ENCODE measurements around the gene F10. TPM values are rescaled to one million over a fixed set of nuclear protein-coding genes. Genes with fewer than 3 reads are reported as not detected.

Gene F10
- total RNA-seq, 1 experiment from 2014 or later, result 0.18 TPM

GRCh38 chr13:113187263-113187669 is 64.7 kb downstream of the F10 start:
- ATAC-seq, result peak; percentile 98
- TF ChIP-seq POLR2AphosphoS5 (IDR thresholded peaks at IDR 0.05; ENCODE audit: low read depth, low read length) (peak; percentile 50; the same call in 1 of the 2 replicates), SIN3A (IDR thresholded peaks at IDR 0.05; ENCODE audit: borderline replicate concordance, insufficient read depth, low read depth, low read length) (0 out of 2 replicates have a peak, but pooled peaks have one; percentile 24), TCF7L2 (IDR thresholded peaks at IDR 0.05; ENCODE audit: low read depth, low read length) (no peak; the same call in 1 of the 2 replicates)
- POLR2A ChIA-PET, result interaction anchor here (0.8 kb wide), 1 partner anchor 15 kb away, joined by 3 read pairs; no protein-coding TSS in a partner anchor
- peaks cover 4% of the 10 kb centered on the region; the same call in 1 of the 2 replicates for H3K36me3 ChIP-seq (ENCODE audit: control insufficient read depth, insufficient read depth, low read length)
- intact Hi-C loops (cut with micrococcal nuclease; ENCODE audit: unreplicated experiment), result no loop called here
- H3K4me3 ChIP-seq (ENCODE audit: low read depth in 2 of 2, low read length in 2 of 2), result peak overlapping the region; percentile 33 to 53
- peak overlapping the region; percentile 92 for H3K27ac ChIP-seq (ENCODE audit: low read length)
- peaks cover 17% of the 10 kb centered on the region for H3K4me1 ChIP-seq (ENCODE audit: control insufficient read depth, insufficient read depth, low read length)
- BruUV-seq (replicated peaks), result no TSS peak
- no peaks in the 10 kb centered on the region for H3K9me3 ChIP-seq (ENCODE audit: control insufficient read depth, insufficient read depth, low read depth, low read length)
- CTCF ChIA-PET, result no interaction called here
- DNase-seq (ENCODE audit: low read depth, low spot score), result peak; percentile 91
- no peaks in the 10 kb centered on the region for H3K27me3 ChIP-seq (ENCODE audit: control insufficient read depth, insufficient read depth, low read length)
- in situ Hi-C loops (cut with HindIII; ENCODE audit: low pct_unique_long_range_greater_than_20kb, low sequenced_read_pairs), result no loop called here

GRCh38 chr13:113187883-113188665 is 65.5 kb downstream of the F10 start:
- intact Hi-C loops (cut with micrococcal nuclease; ENCODE audit: unreplicated experiment), result no loop called here
- CTCF ChIA-PET, result no interaction called here

More at GRCh38 chr13:113187883-113188665, 65.5 kb downstream of the F10 start:
- POLR2A ChIA-PET, result no interaction called here
- peaks cover 4% of the 10 kb centered on the region; the same call in 1 of the 2 replicates for H3K36me3 ChIP-seq (ENCODE audit: control insufficient read depth, insufficient read depth, low read length)
- H3K9me3 ChIP-seq (ENCODE audit: control insufficient read depth, insufficient read depth, low read depth, low read length), result no peaks in the 10 kb centered on the region
- TF ChIP-seq CTCF (IDR thresholded peaks at IDR 0.05), result no peak
- TF ChIP-seq POLR2AphosphoS5 (IDR thresholded peaks at IDR 0.05; ENCODE audit: low read depth, low read length), result no peak
- TF ChIP-seq SIN3A (IDR thresholded peaks at IDR 0.05; ENCODE audit: borderline replicate concordance, insufficient read depth, low read depth, low read length), result no peak
- no peak for TF ChIP-seq REST (IDR thresholded peaks at IDR 0.05; ENCODE audit: insufficient read depth in 1 of 2, low read depth in 2 of 2, low read length in 1 of 2)
- TF ChIP-seq TCF7L2 (IDR thresholded peaks at IDR 0.05; ENCODE audit: low read depth, low read length), result no peak
- DNase-seq (ENCODE audit: low read depth, low spot score), result no peak
- H3K27me3 ChIP-seq (ENCODE audit: control insufficient read depth, insufficient read depth, low read length), result no peaks in the 10 kb centered on the region
- in situ Hi-C loops (cut with HindIII; ENCODE audit: low pct_unique_long_range_greater_than_20kb, low sequenced_read_pairs), result no loop called here
- H3K4me3 ChIP-seq (ENCODE audit: low read depth in 2 of 2, low read length in 2 of 2), result no peak overlapping the region
- ATAC-seq, result no peak
- no TSS peak for BruUV-seq (replicated peaks)
- H3K27ac ChIP-seq (ENCODE audit: low read length), result peak overlapping the region; percentile 92
- H3K4me1 ChIP-seq (ENCODE audit: control insufficient read depth, insufficient read depth, low read length), result peaks cover 17% of the 10 kb centered on the region

Data from Panc1 (cell line).